Measurements from ENCODE around the gene TPST2.

TPST2 gene

GRCh38 chr22:26479043-26479791, 110.7 kb downstream of the TPST2 start:
- no peak for DNase-seq (ENCODE audit: extremely low read depth in 1 of 2, low read depth in 1 of 2)

DNA sequence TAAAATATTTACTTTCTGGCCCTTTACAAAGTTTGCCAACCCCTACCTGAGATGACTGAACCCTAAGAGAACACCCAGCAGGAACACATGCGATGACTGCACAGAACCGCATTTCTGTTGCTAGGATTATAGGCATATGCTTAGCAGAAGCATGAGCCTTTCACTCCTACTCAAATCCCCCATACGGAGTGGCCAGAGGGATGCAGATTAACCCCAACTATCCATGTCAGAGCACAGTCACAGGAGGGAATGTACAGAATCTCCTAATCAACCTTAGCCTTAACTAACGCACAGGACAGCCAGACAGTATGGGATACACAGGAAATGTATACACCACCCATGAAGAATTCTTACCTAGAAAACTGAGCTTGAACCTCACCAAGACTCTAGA, 112.6 kb downstream of the TPST2 start:
- DNase-seq (ENCODE audit: extremely low read depth in 1 of 2, low read depth in 1 of 2) = no peak

- DNase-seq (ENCODE audit: extremely low read depth in 1 of 2, low read depth in 1 of 2) = no peak
Observed at GRCh38 chr22:26476705-26477340, 113.1 kb downstream of the TPST2 start.

DNA sequence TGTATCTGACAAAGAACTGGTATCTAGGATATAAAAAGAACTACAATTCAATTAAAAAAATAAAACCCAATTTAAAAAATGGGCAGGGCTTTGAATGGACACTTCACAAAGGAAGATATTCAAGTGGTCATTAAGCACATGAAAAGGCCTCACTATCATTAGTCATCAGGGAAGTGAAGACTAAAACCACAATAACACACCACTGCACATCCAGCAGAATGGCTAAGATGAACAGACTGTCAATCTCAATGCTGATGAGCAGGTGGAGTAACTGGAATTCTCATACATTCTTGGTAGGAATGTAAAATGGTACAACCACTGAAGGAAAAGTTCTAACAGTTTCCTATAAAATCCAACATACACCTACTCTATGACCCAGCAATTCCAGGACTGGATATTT, 115.2 kb downstream of the TPST2 start:
- DNase-seq (ENCODE audit: extremely low read depth in 1 of 2, low read depth in 1 of 2) = no peak
